KG1 (cell line): ENCODE data around the gene CDC42SE1.

Experiments used
- DNase-seq: peaks from one replicate; lab custom pipeline; 2025; lab: John Stamatoyannopoulos, UW

The CDC42SE1 gene

GRCh38 chr1:151008244-151009205, 50.9 kb downstream of the CDC42SE1 start, which contains the start of gene PRUNE1:
TSS of gene PRUNE1 (plus strand) at chr1:151008449. CDS start at chr1:151008633, 184 bp downstream.
- DNase-seq = peak; percentile 95

GRCh38 chr1:151007853-151008243, 51.6 kb downstream of the CDC42SE1 start:
- DNase-seq = no peak

- peak; percentile 50 for DNase-seq
These were observed 52.9 kb downstream of the CDC42SE1 start, which contains the start of gene MINDY1 for GRCh38 chr1:151006327-151007052. TSS of gene MINDY1 (minus strand) at chr1:151006902. CDS start at chr1:151002617, 4,285 bp downstream.

- DNase-seq = no peak
These were observed 53.6 kb downstream of the CDC42SE1 start for GRCh38 chr1:151005729-151006319.

GRCh38 chr1:151003180-151003579, 56.2 kb downstream of the CDC42SE1 start:
- no peak for DNase-seq

- no peak for DNase-seq
These were observed 56.8 kb downstream of the CDC42SE1 start for GRCh38 chr1:151002611-151003010.

- no peak for DNase-seq
These were observed 57.4 kb downstream of the CDC42SE1 start for GRCh38 chr1:151002051-151002450.

- DNase-seq = no peak
These were observed 57.8 kb downstream of the CDC42SE1 start for GRCh38 chr1:151001602-151002001.
